Neural cell (in vitro differentiated cells): ENCODE data around the gene TRIM32.

Experiments used
- CTCF ChIP-seq: fragments of 450-650 bp; IDR thresholded peaks from 2 replicates; pipeline ENCODE4 v1.5.1; 2014; ENCODE audit warnings: antibody characterized with exemption, mild to moderate bottlenecking, moderate library complexity; ENCODE audit not compliant: poor library complexity, severe bottlenecking
- EP300 ChIP-seq: fragments of 450-650 bp; conservative IDR thresholded peaks from 2 replicates; pipeline ENCODE4 v1.6.1; 2014; ENCODE audit warnings: antibody characterized with exemption, mild to moderate bottlenecking, moderate library complexity; ENCODE audit not compliant: poor library complexity, severe bottlenecking
- EZH2 ChIP-seq: fragments of 200-600, 300-800 bp; shearing (Covaris generic), sonication (generic); IDR thresholded peaks from 2 replicates; pipeline ENCODE4 v1.6.1; 2014; ENCODE audit warnings: antibody characterized with exemption, low read length, borderline replicate concordance, mild to moderate bottlenecking; ENCODE audit not compliant: insufficient read depth, poor library complexity, severe bottlenecking
- POLR2AphosphoS5 ChIP-seq: IDR thresholded peaks from 2 replicates; pipeline ENCODE4 v1.6.1; 2012
- REST ChIP-seq: IDR thresholded peaks from 2 replicates; pipeline ENCODE4 v1.6.1; 2012; ENCODE audit warnings: borderline replicate concordance
- TAF1 ChIP-seq: IDR thresholded peaks from 2 replicates; pipeline ENCODE4 v1.6.1; 2012; ENCODE audit warnings: low read depth

GRCh38 chr9:116721944-116722343 is 34.8 kb downstream of the TRIM32 start:
- no peak for TF ChIP-seq CTCF
- TF ChIP-seq POLR2AphosphoS5 = no peak
- no peak for TF ChIP-seq EP300
- TF ChIP-seq REST = no peak
- TF ChIP-seq EZH2 = no peak
- TF ChIP-seq TAF1 = no peak
